ENCODE results near the gene SUN2. TPM values are rescaled to one million over a fixed set of nuclear protein-coding genes. Genes with fewer than 3 reads are reported as not detected.

SUN2 gene
- total and polyA plus RNA-seq, 2 of the 13 experiments (the other 11 are each of a cell fraction or from before 2014, with no cell fraction given), result 45.6 to 56.6 TPM

DNA sequence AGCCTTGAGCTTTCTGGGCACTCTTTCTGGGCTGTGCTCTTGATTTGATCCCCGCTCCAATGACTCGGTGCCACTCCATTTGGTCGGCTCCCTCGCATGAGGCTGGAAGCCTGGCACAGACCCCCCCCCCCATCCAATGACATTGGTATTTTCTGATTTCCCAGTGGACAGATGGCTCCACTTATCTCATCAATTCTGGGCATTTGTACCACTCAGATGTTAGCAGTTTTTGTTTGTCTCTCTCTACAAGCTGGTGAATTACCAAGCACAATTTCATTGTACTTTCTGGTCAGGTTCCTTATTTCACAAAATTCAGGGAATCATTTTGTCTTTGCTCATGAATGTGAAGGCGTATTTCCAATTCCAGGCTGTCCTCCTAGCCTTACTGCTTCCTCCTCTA is 29.1 kb upstream of the SUN2 start (continued):
- TF ChIP-seq, protein P1, sequence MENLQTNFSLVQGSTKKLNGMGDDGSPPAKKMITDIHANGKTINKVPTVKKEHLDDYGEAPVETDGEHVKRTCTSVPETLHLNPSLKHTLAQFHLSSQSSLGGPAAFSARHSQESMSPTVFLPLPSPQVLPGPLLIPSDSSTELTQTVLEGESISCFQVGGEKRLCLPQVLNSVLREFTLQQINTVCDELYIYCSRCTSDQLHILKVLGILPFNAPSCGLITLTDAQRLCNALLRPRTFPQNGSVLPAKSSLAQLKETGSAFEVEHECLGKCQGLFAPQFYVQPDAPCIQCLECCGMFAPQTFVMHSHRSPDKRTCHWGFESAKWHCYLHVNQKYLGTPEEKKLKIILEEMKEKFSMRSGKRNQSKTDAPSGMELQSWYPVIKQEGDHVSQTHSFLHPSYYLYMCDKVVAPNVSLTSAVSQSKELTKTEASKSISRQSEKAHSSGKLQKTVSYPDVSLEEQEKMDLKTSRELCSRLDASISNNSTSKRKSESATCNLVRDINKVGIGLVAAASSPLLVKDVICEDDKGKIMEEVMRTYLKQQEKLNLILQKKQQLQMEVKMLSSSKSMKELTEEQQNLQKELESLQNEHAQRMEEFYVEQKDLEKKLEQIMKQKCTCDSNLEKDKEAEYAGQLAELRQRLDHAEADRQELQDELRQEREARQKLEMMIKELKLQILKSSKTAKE (CRISPR knock-in tag; IDR thresholded peaks at IDR 0.05; ENCODE audit: borderline replicate concordance), result no peak
- TF ChIP-seq MAFF (IDR thresholded peaks at IDR 0.05; ENCODE audit: low read depth, low read length), result no peak

DNA sequence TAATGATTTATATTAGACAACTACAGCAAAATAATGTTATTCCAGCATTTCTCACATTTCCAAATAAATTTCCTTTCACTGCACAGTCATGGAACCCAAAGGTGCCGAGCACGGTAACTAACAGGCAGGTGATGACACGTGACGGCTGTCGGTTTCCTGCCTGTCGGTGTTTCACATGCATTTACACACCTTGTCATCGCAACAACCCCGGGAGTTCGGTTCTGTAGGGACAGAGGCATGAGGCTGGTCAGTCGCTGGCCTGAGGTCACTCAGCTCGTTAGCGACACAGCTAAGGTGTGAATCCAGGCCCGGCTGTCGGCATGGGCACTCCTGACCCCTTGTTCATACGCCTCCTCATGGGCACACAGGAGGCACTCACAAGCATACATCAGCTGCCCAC is 28.2 kb upstream of the SUN2 start:
- intact Hi-C loops (cut with micrococcal nuclease; ENCODE audit: unreplicated experiment), result no loop called here
- H3K36me3 ChIP-seq (replicated peaks in 1 of 2; ENCODE audit: control insufficient read depth in 1 of 2, insufficient read depth in 2 of 2, low read length in 2 of 2), result no peaks in the 10 kb centered on the region
- 91% methylated on average over 13 of the region's 15 CpGs for WGBS (ENCODE audit: low lambda C conversion rate)
- no peak for DNase-seq (ENCODE audit: low spot score)
- in situ Hi-C loops (cut with HindIII; ENCODE audit: extremely low pct_ligation_motif_present, low pct_unique_long_range_greater_than_20kb), result no loop called here
- no peaks in the 10 kb centered on the region for H3K4me1 ChIP-seq (ENCODE audit: insufficient read depth, low read length)
- no peaks in the 10 kb centered on the region for H3K79me2 ChIP-seq (ENCODE audit: insufficient read depth, low read length)
- no peak overlapping the region for H3K4me2 ChIP-seq (ENCODE audit: low read depth, low read length)
- no peak for FAIRE-seq
- no peak overlapping the region for H3K4me3 ChIP-seq (replicated peaks in 1 of 3; ENCODE audit: insufficient read depth in 1 of 3, low read depth in 2 of 3, low read length in 3 of 3)
- H2AFZ ChIP-seq (ENCODE audit: low read length), result no peak overlapping the region
- BruUV-seq (replicated peaks), result no TSS peak
- no peaks in the 10 kb centered on the region for H3K9me3 ChIP-seq (ENCODE audit: low read length)
- CTCF ChIA-PET (ENCODE audit: low intra/inter-chr PET ratio, low total read pairs), result no interaction called here
- H3K27me3 ChIP-seq (ENCODE audit: control insufficient read depth in 1 of 2, insufficient read depth in 2 of 2, low read length in 2 of 2), result no peaks in the 10 kb centered on the region
- no peaks in the 10 kb centered on the region for H4K20me1 ChIP-seq (ENCODE audit: insufficient read depth, low read length)
- POLR2A ChIA-PET, result interaction anchor here (0.7 kb wide), 1 partner anchor 28 kb away, joined by 3 read pairs; no protein-coding TSS in a partner anchor
- H3K27ac ChIP-seq (ENCODE audit: extremely low read length, insufficient read depth, low read length), result no peak overlapping the region
- TF ChIP-seq SIX4 (CRISPR knock-in tag; IDR thresholded peaks at IDR 0.05) (no peak), ZNF674 (CRISPR knock-in tag; IDR thresholded peaks at IDR 0.05; ENCODE audit: low read depth) (no peak), HOXA9 (CRISPR knock-in tag; IDR thresholded peaks at IDR 0.05; ENCODE audit: borderline replicate concordance) (no peak), ZNF33A (CRISPR knock-in tag; IDR thresholded peaks at IDR 0.05; ENCODE audit: borderline replicate concordance) (no peak)
- no peak for ATAC-seq
- no peak overlapping the region for H3K9ac ChIP-seq (ENCODE audit: insufficient read depth, low read depth, low read length)

Measured in HepG2 (cell line).